Measurements from ENCODE around the gene CHIA. TPM values are rescaled to one million over a fixed set of nuclear protein-coding genes. Genes with fewer than 3 reads are reported as not detected.
A peak's percentile ranks its signal among the peaks of the same experiment; 100 is the strongest.
"Not testable (repeated sequence)": the region's sequence is repeated elsewhere in the genome, so short reads cannot be mapped to it uniquely, and the experiment has no call there.

The CHIA gene
- total RNA-seq, 2 donors from 2014 or later, result not detected

DNA sequence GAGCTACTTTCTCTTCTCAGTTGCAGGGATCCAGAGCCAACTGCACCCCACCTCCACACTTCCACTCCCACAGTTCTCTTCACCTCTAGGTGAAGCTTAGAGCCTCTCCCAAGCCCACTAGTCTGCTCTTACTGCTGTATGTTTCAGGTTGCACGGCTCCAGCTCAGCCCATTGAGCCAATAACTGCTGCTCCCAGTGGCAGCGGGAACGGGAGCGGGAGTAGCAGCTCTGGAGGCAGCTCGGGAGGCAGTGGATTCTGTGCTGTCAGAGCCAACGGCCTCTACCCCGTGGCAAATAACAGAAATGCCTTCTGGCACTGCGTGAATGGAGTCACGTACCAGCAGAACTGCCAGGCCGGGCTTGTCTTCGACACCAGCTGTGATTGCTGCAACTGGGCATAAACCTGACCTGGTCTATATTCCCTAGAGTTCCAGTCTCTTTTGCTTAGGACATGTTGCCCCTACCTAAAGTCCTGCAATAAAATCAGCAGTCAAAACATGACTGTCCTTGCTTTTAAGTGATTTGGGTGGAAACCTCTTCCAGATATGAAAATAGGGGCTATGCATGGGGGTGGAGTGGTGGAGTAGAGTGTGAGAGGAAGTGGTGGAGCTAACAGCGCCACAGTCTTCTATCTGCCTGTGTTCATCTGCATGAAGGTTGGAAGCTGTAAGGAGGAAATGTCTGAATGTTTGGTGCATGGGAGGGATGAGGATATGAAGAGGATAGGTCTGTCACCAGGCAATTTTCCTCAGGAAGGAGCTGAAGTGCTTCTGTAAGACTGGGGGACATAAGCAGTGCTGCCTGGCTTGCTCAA is 29.6 kb downstream of the CHIA start:
- no peaks in the 10 kb centered on the region for H3K9me3 Mint-ChIP-seq
- H3K27me3 Mint-ChIP-seq, result no peaks in the 10 kb centered on the region
- H3K4me1 Mint-ChIP-seq, result peaks cover 9% of the 10 kb centered on the region
- H3K27ac Mint-ChIP-seq, result peak overlapping the region; percentile 21
- H3K36me3 Mint-ChIP-seq (ENCODE audit: low read depth), result no peaks in the 10 kb centered on the region
- ATAC-seq (replicated peaks), result no peak
- no peak overlapping the region for H3K4me3 Mint-ChIP-seq

DNA sequence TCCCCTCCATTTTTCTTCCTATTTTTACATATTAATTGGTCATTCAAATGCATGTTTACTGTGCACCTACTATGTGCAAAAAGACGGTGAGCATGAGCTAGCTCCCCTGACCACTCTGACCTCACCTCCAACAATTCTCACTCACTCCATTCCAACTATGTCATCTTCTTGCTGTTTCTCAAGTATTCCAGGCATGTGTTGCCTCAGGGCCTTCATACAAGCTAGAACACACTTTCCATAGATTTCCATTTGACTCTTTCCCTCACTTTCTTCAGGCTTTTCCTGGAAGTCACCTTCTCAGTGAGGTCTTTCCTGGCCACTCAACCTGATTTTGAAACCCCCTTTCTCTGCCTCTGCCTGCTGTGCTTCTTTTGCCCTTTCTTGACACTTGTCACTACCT is 32.6 kb downstream of the CHIA start:
- peaks cover 4% of the 10 kb centered on the region for H3K27me3 Mint-ChIP-seq
- H3K36me3 Mint-ChIP-seq (ENCODE audit: low read depth), result no peaks in the 10 kb centered on the region
- H3K27ac Mint-ChIP-seq, result no peak overlapping the region
- H3K4me1 Mint-ChIP-seq, result peaks cover 9% of the 10 kb centered on the region
- H3K9me3 Mint-ChIP-seq, result peaks cover 6% of the 10 kb centered on the region
- ATAC-seq (replicated peaks), result no peak
- no peak overlapping the region for H3K4me3 Mint-ChIP-seq

DNA sequence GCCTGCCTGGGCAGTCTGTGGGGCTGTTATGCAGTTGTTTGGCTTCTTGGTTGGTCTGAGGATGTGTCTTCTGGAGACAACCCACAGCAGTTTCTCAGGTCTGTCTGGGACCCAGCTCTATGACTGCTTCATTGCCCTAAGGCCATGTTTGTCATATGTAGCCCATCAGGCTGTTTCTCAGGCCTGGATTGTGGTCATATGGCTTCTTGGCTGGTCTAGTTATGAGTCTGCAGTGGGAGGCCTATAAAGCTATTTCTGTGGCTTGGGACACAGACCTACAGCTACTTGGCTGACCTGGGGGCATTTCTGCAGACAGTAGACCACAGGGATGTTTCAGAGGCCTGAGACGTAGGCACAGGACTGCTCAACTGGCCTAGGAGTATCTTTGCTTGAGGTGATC is 41.5 kb downstream of the CHIA start:
- Mint-ChIP-seq H3K9me3 (peaks cover 19% of the 10 kb centered on the region), H3K4me3 (no peak overlapping the region), H3K4me1 (no peaks in the 10 kb centered on the region), H3K36me3 (ENCODE audit: low read depth) (no peaks in the 10 kb centered on the region), H3K27ac (no peak overlapping the region), H3K27me3 (peaks cover 4% of the 10 kb centered on the region)
- ATAC-seq (replicated peaks), result peak; percentile 53

DNA sequence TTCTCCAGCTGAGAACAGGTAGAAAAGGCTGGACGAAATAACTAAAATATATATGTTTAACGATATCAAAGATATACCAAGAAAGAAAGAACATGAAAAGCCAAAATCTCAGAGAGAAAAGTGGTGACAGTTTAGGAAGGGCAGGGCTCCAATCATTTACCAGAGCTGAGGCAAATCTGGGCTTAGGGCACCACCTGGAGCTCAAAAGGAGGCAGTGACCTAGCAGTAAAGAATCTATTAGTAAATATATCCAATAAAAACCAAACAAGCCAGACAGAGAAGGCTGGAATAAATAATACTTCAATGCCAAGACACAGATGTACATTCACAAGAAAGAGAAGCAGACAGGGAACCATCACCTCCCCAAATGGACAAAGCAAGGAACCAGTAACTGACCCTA is 43.5 kb downstream of the CHIA start:
- Mint-ChIP-seq H3K27ac (peak overlapping the region; percentile 13), H3K27me3 (no peaks in the 10 kb centered on the region), H3K4me3 (no peak overlapping the region), H3K9me3 (peaks cover 4% of the 10 kb centered on the region), H3K4me1 (no peaks in the 10 kb centered on the region), H3K36me3 (ENCODE audit: low read depth) (no peaks in the 10 kb centered on the region)
- ATAC-seq (replicated peaks), result peak; percentile 77

DNA sequence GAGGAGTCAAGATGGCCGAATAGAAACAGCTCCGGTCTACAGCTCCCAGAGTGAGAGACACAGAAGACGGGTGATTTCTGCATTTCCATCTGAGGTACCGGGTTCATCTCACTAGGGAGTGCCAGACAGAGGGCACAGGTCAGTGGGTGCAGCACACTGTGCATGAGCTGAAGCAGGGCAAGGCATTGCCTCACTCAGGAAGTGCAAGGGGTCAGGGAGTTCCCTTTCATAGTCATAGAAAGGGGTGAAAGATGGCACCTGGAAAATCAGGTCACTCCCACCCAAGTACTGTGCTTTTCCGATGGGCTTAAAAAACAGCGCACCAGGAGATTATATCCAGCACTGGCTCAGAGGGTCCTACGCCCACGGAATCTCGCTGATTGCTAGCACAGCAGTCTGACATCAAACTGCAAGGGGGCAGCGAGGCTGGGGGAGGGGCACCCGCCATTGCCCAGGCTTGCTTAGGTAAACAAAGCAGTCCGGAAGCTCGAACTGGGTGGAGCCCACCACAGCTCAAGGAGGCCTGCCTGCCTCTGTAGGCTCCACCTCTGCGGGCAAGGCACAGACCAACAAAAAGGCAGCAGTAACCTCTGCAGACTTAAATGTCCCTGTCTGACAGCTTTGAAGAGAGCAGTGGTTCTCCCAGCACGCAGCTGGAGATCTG is 44.7 kb downstream of the CHIA start:
- ATAC-seq (replicated peaks); H3K4me3 Mint-ChIP-seq; H3K36me3 Mint-ChIP-seq (ENCODE audit: low read depth); H3K4me1 Mint-ChIP-seq; H3K27me3 Mint-ChIP-seq; H3K27ac Mint-ChIP-seq; H3K9me3 Mint-ChIP-seq: not testable (repeated sequence)

DNA sequence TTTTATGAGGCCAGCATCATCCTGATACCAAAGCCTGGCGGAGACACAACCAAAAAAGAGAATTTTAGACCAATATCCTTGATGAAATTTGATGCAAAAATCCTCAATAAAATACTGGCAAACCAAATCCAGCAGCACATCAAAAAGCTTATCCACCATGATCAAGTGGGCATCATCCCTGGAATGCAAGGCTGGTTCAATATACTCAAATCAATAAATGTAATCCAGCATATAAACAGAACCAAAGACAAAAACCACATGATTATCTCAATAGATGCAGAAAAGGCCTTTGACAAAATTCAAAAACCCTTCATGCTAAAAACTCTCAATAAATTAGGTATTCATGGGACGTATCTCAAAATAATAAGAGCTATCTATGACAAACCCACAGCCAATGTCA is 48.2 kb downstream of the CHIA start:
- not testable (repeated sequence) for H3K27me3 Mint-ChIP-seq; H3K4me3 Mint-ChIP-seq; H3K27ac Mint-ChIP-seq; H3K9me3 Mint-ChIP-seq; H3K4me1 Mint-ChIP-seq; H3K36me3 Mint-ChIP-seq (ENCODE audit: low read depth); ATAC-seq (replicated peaks)

DNA sequence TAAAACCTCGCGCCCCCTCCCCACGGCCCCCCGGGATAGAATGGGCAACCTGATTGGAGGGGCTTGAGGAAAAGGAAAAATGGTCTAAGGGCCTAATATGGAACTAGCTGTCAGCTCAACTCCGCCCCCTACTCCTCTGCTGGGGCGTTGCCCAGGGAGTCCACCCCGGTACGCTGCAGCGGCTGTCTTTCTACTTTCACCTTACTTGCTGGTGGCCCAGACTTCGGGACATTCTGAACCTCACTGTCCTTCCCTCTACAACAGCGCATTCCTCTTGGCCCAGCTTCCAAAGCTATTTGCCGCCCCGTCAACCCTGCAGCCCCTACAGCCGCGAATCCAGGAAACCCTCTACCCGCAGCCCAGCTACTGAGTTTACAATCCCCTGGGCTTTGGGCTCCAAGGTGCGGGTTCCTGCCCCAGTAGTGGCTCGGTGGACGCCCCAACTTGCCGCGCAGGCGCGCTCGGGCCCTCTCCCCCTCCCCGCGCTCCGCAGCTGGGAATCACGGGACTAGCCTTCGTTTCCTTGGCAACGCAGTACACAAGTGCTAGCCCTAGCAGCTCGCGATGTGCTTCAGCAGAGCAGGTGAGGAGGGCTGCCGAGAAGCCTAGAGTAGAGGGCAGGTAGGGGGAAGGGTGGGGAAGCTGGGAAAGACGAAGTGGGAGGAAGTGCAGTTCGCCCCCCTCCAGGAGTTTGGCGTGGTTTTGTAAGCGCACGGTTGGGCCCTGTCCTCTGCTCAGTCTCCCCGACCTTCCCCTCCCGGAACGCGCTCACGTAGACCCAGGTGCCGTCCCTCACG is 55.6 kb downstream of the CHIA start:
- peak overlapping the region; percentile 88 for H3K27ac Mint-ChIP-seq
- peak; percentile 94 for ATAC-seq (replicated peaks)
- peaks cover 4% of the 10 kb centered on the region for H3K4me1 Mint-ChIP-seq
- no peaks in the 10 kb centered on the region for H3K27me3 Mint-ChIP-seq
- H3K9me3 Mint-ChIP-seq, result no peaks in the 10 kb centered on the region
- H3K4me3 Mint-ChIP-seq, result peak overlapping the region; percentile 89
- no peaks in the 10 kb centered on the region for H3K36me3 Mint-ChIP-seq (ENCODE audit: low read depth)

DNA sequence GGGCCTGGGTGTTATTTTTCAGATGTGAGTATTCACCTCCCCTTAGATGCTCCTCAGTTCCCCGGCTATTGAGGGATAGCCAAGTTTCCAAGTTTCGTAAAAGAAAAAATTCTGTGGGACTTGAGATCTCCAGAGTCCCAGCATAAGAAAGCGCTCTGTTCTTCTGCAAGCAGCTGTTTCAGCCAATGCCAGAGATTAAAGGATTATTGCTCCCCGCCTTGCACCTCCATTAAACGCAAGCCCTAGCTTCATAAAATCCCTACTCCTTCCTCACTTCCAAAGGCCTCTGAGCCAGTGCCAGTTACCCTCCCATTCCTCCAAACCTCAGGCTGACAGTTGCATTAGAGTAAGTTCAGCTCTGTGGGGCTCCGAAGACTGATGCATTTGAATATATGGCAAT is 56.4 kb downstream of the CHIA start:
- H3K9me3 Mint-ChIP-seq, result no peaks in the 10 kb centered on the region
- no peaks in the 10 kb centered on the region for H3K36me3 Mint-ChIP-seq (ENCODE audit: low read depth)
- H3K27me3 Mint-ChIP-seq, result no peaks in the 10 kb centered on the region
- H3K4me1 Mint-ChIP-seq, result peaks cover 4% of the 10 kb centered on the region
- H3K27ac Mint-ChIP-seq, result peak overlapping the region; percentile 88
- ATAC-seq (replicated peaks), result no peak
- peak overlapping the region; percentile 89 for H3K4me3 Mint-ChIP-seq

DNA sequence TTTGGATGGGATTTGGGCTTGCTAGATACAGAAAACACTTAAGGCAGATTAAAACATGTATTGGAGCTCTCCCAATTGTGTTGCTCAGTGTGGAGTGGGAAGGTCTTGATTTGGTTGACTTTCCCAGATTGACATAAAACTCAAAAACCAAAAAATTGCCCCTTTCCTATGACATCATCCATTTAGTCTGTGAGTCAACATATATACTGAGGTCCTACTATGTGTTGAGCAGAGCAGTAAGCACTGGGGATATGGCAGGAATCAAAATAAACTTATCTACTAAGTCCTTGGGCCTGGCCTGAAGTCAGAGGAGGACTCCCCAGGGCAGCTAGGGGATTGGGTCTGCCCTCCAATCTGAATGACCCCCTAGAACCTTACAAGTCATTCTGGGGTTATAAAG is 61.0 kb downstream of the CHIA start:
- H3K36me3 Mint-ChIP-seq (ENCODE audit: low read depth), result no peaks in the 10 kb centered on the region
- H3K27ac Mint-ChIP-seq, result no peak overlapping the region
- H3K9me3 Mint-ChIP-seq, result no peaks in the 10 kb centered on the region
- peaks cover 6% of the 10 kb centered on the region for H3K4me1 Mint-ChIP-seq
- no peak overlapping the region for H3K4me3 Mint-ChIP-seq
- H3K27me3 Mint-ChIP-seq, result no peaks in the 10 kb centered on the region
- no peak for ATAC-seq (replicated peaks)

DNA sequence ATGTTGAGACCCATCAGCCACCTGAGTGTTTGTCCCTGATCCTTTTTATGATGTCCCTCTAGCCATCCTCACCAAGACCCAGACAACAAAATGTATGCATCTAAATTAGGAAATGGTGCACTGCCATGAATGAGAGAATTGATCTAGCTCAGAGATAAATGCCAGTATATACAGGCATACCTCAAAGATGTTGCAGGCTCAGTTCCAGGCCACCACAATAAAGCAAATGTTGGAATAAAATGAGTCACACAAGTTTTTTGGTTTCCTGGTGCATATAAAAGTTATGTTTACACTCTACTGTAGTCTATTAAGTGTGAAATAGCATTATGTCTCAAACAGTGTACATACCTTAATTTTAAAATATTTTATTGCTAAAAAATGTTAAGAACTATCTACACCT is 63.9 kb downstream of the CHIA start:
- Mint-ChIP-seq H3K27me3 (no peaks in the 10 kb centered on the region), H3K9me3 (no peaks in the 10 kb centered on the region), H3K4me3 (no peak overlapping the region), H3K4me1 (peaks cover 6% of the 10 kb centered on the region), H3K27ac (no peak overlapping the region), H3K36me3 (ENCODE audit: low read depth) (no peaks in the 10 kb centered on the region)
- peak; percentile 37 for ATAC-seq (replicated peaks)

DNA sequence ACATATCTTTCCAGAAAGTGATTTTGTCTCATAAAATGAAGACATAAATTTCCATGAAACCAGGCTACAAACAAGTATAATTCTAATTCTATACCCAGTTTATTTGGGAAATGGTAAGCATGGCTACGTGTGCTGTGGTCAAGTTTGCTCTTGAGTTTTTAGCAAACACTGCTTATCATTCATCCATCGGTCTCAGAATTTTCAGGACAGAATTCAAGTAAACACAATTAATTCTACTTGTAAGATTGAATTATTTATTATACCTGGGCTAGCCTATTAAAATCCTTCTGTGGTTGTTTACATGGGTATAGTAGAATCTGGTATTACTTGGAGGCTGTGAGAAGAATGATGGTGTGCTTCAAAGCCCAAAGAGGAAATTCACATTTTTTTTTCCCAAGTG is 68.3 kb downstream of the CHIA start:
- no peaks in the 10 kb centered on the region for H3K9me3 Mint-ChIP-seq
- H3K27me3 Mint-ChIP-seq, result no peaks in the 10 kb centered on the region
- H3K4me3 Mint-ChIP-seq, result no peak overlapping the region
- H3K36me3 Mint-ChIP-seq (ENCODE audit: low read depth), result no peaks in the 10 kb centered on the region
- no peak for ATAC-seq (replicated peaks)
- H3K4me1 Mint-ChIP-seq, result peaks cover 6% of the 10 kb centered on the region
- no peak overlapping the region for H3K27ac Mint-ChIP-seq

DNA sequence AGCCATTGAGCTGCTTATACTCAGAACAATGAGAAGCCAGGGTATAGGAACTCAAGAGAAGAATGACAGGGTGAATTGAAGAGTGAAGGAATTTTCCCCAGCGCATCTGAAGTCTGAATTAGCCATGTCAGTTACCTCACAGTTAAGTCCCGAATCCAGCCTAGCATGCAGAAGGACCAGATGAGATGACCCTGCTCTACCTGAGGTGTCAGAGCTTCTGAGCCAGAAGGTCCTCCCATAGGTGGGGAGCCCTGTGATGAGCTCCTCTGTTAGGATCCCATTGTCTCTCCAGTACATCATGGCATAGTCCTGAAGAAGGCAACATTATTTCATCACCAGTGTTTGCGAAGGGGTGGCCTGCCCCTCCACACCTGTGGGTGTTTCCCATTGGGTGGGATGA is 68.7 kb downstream of the CHIA start:
- H3K4me1 Mint-ChIP-seq, result peaks cover 4% of the 10 kb centered on the region
- no peak for ATAC-seq (replicated peaks)
- no peaks in the 10 kb centered on the region for H3K36me3 Mint-ChIP-seq (ENCODE audit: low read depth)
- no peaks in the 10 kb centered on the region for H3K27me3 Mint-ChIP-seq
- H3K4me3 Mint-ChIP-seq, result no peak overlapping the region
- no peaks in the 10 kb centered on the region for H3K9me3 Mint-ChIP-seq
- H3K27ac Mint-ChIP-seq, result no peak overlapping the region

DNA sequence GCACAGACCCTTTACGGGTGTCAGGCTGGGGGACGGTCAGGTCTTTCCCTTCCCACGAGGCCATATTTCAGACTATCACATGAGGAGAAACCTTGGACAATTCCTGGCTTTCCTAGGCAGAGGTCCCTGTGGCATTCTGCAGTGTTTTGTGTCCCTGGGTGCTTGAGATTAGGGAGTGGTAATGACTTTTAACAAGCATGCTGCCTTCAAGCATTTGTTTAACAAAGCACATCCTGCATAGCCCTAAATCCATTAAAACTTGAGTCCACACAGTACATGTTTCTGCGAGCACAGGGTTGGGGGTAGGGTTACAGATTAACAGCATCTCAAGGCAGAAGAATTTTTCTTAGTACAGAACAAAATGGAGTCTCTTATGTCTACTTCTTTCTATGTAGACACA is 69.6 kb downstream of the CHIA start:
- not testable (repeated sequence) for H3K4me1 Mint-ChIP-seq; H3K9me3 Mint-ChIP-seq; ATAC-seq (replicated peaks); H3K36me3 Mint-ChIP-seq (ENCODE audit: low read depth); H3K27me3 Mint-ChIP-seq; H3K4me3 Mint-ChIP-seq; H3K27ac Mint-ChIP-seq

DNA sequence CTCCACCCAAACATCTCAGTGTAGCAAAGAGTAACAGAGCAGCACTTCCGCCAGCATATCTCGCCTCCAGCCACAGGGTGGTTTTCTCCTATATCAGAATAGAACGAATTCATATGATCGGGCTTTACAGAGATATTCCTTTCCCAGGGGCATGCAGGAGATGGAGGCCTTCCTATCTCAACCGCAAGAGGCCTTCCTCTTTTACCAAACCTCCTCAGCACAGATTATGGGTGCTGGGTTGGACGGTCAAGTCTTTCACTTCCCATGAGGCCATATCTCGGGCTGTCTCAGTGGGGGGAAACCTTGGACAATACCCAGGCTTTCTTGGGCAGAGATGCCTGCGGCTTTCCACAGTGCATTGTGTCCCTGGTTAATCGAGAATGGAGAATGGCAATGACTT is 71.1 kb downstream of the CHIA start:
- H3K4me1 Mint-ChIP-seq, result no peaks in the 10 kb centered on the region
- no peak overlapping the region for H3K27ac Mint-ChIP-seq
- no peaks in the 10 kb centered on the region for H3K9me3 Mint-ChIP-seq
- ATAC-seq (replicated peaks), result no peak
- H3K4me3 Mint-ChIP-seq, result no peak overlapping the region
- no peaks in the 10 kb centered on the region for H3K36me3 Mint-ChIP-seq (ENCODE audit: low read depth)
- H3K27me3 Mint-ChIP-seq, result peaks cover 10% of the 10 kb centered on the region

DNA sequence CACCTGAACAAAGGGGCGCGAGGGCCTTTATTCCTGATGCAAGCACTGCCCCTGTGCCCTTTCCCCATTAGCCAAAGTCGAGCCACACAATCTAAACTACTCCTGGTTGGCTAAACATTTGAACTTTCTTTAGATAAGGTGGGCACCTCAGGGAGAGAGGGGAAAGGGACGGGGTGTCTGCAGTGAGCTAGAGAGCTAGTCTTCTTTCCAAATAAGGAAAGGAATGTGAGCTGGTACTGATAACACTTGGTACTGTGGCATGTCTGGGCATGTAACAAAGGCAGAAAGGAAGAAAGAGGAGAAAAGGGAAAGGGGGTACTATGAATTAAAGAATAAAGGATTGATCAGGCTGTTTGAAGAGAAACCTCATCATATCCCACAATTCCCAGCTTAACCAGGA is 74.0 kb downstream of the CHIA start:
- Mint-ChIP-seq H3K4me1 (no peaks in the 10 kb centered on the region), H3K9me3 (no peaks in the 10 kb centered on the region), H3K4me3 (no peak overlapping the region), H3K27ac (no peak overlapping the region), H3K36me3 (ENCODE audit: low read depth) (no peaks in the 10 kb centered on the region), H3K27me3 (peaks cover 20% of the 10 kb centered on the region)
- ATAC-seq (replicated peaks), result no peak
